Right lobe of liver (tissue), 6 donors: Measurements from ENCODE around the gene FAM117B. TPM values are rescaled to one million over a fixed set of nuclear protein-coding genes. Genes with fewer than 3 reads are reported as not detected.
"Not testable (repeated sequence)": the region's sequence is repeated elsewhere in the genome, so short reads cannot be mapped to it uniquely, and the experiment has no call there.

Experiments
- ATAC-seq, 4 donors: fragments of 200-7000 bp; cut with Tn5 transposase; one replicate each; pipeline ENCODE4 v1.9.1; 2020; ENCODE audit warnings: mild to moderate bottlenecking in 4 of 4, moderate library complexity in 4 of 4
- DNase-seq, 3 donors: peaks; one replicate each; pipeline ENCODE4 v3.0.0-alpha.2; 2020
- H3K27ac ChIP-seq, 3 donors: fragments of 200-600 bp; one replicate each; pipeline ENCODE4 v1.8.0; 2022
- H3K27me3 ChIP-seq, 2 donors: fragments of 200-600 bp; one replicate each; pipeline ENCODE4 v1.8.0; 2022
- H3K36me3 ChIP-seq, 4 donors: fragments of 200-600 bp; sonication (generic) in 1 of 4; one replicate each; pipeline versions ENCODE4 v1.5.1 to v1.8.0; 2017 to 2022; ENCODE audit warnings: control low read depth in 1 of 4
- H3K4me1 ChIP-seq, 4 donors: fragments of 200-600 bp; sonication (generic) in 1 of 4; one replicate each; pipeline versions ENCODE4 v1.5.1 to v1.8.0; 2017 to 2022; ENCODE audit warnings: control low read depth in 1 of 4
- H3K4me3 ChIP-seq, 3 donors: fragments of 200-600 bp; one replicate each; pipeline ENCODE4 v1.8.0; 2022
- H3K9me3 ChIP-seq, 4 donors: fragments of 200-600 bp; sonication (generic) in 1 of 4; one replicate each; pipeline versions ENCODE4 v1.5.1 to v1.8.0; 2017 to 2022; ENCODE audit warnings: control low read depth in 1 of 4
- CTCF ChIP-seq, 4 donors: fragments of 200-600 bp in 3 of 4; fragments of 450-650 bp in 1 of 4; IDR thresholded peaks; one replicate each; pipeline versions ENCODE4 v1.5.1 to v1.8.0; 2016 to 2022; ENCODE audit warnings: antibody characterized with exemption in 4 of 4, mild to moderate bottlenecking in 2 of 4
- POLR2A ChIP-seq: fragments of 450-650 bp; IDR thresholded peaks from one replicate; pipeline ENCODE4 v1.6.1; 2017; ENCODE audit warnings: antibody characterized with exemption, mild to moderate bottlenecking
- WGBS: methylation state at CpG from one replicate; pipeline ENCODE4 v1.1.6; 2018; ENCODE audit warnings: low coverage, low lambda C conversion rate; ENCODE audit not compliant: insufficient coverage; ENCODE audit errors: missing lambda C conversion rate; 5-methylcytosine and 5-hydroxymethylcytosine counted together
- intact Hi-C, 2 donors: fragments of 100-400 bp; cut with DNase I; formaldehyde crosslinking; loops; one replicate each; pipeline versions ENCODE4 v1.11.2 to v1.14.1; 2022
- total RNA-seq, 6 experiments: library from RNA; depleted of rRNA in 2 of 6; stranded (reverse); fragments of >200 nt in 2 of 6; fragmentation: NEBNext Ultra II Directional in 3 of 6; extraction: Animal tissue kit (Norgen Biotek cat#: 25700) in 3 of 6; gene quantifications; one replicate each; pipeline versions ENCODE4 v1.1.0 to v1.2.4, GENCODE V29; 2016 to 2023
- donor health status: DM: no; HTN: yes; CAD: no.
- donor health status: DM: no; HTN: no; CAD: no.
- donor health status: DM: no; HTN: no; CAD: no.
- donor health status: DM: no; HTN: yes; CAD: no.
- donor health status: DM: no; HTN: yes; CAD: no.

FAM117B gene
- total RNA-seq, 6 experiments from 2014 or later = 1.8 to 2.8 (median 2.3) TPM

GRCh38 chr2:202704248-202704647 lies 69.5 kb downstream of the FAM117B start:
- no peak overlapping the region for H3K4me3 ChIP-seq
- no peak for ATAC-seq
- intact Hi-C loops = no loop called here
- no peaks in the 10 kb centered on the region for H3K36me3 ChIP-seq
- DNase-seq = no peak
- H3K4me1 ChIP-seq = no peaks in the 10 kb centered on the region
- H3K9me3 ChIP-seq = no peaks in the 10 kb centered on the region
- no peaks in the 10 kb centered on the region for H3K27me3 ChIP-seq
- no peak for TF ChIP-seq POLR2A
- TF ChIP-seq CTCF (IDR thresholded peaks at IDR 0.05) = no peak
- no peak overlapping the region for H3K27ac ChIP-seq

- no peak overlapping the region for H3K27ac ChIP-seq
- H3K36me3 ChIP-seq = no peaks in the 10 kb centered on the region
- 52% methylated on average over 4 of the region's 4 CpGs for WGBS
- no peak overlapping the region for H3K4me3 ChIP-seq
- no peaks in the 10 kb centered on the region for H3K27me3 ChIP-seq
- intact Hi-C loops = no loop called here
- no peaks in the 10 kb centered on the region for H3K9me3 ChIP-seq
- DNase-seq (no peak), ATAC-seq (no peak)
- no peak for TF ChIP-seq CTCF (IDR thresholded peaks at IDR 0.05)
- no peak for TF ChIP-seq POLR2A
- no peaks in the 10 kb centered on the region for H3K4me1 ChIP-seq
Measured at GRCh38 chr2:202705446-202706020, 70.8 kb downstream of the FAM117B start.

- H3K9me3 ChIP-seq, intact Hi-C loops, H3K4me3 ChIP-seq, ATAC-seq, DNase-seq, H3K27ac ChIP-seq, H3K36me3 ChIP-seq, H3K27me3 ChIP-seq, H3K4me1 ChIP-seq: not testable (repeated sequence)
- WGBS = 95% methylated on average over 7 of the region's 64 CpGs
Measured at GRCh38 chr2:202714971-202715935, 80.5 kb downstream of the FAM117B start.

- no peak for ATAC-seq
- Histone ChIP-seq H3K36me3 (no peaks in the 10 kb centered on the region), H3K9me3 (peaks cover 0 to 4% (median 0%) of the 10 kb centered on the region in 4 donors), H3K27ac (no peak overlapping the region), H3K27me3 (no peaks in the 10 kb centered on the region), H3K4me3 (no peak overlapping the region), H3K4me1 (no peaks in the 10 kb centered on the region)
- TF ChIP-seq POLR2A = no peak
- no peak for TF ChIP-seq CTCF (IDR thresholded peaks at IDR 0.05)
- 93% methylated on average over 5 of the region's 5 CpGs for WGBS
- intact Hi-C loops = no loop called here
- no peak for DNase-seq
Measured at GRCh38 chr2:202716114-202716718, 81.4 kb downstream of the FAM117B start.
